Stomach (tissue), 9 donors: Measurements from ENCODE around the gene FHAD1. TPM values are rescaled to one million over a fixed set of nuclear protein-coding genes. Genes with fewer than 3 reads are reported as not detected.

ENCODE experiments used
- DNase-seq, 2 donors: peaks; one replicate each; pipeline versions ENCODE4 v3.0.0 to v3.0.0-alpha.2; 2013 to 2019
- H3K27ac ChIP-seq, 5 donors: fragments of 200-600 bp in 4 of 5; sonication (generic) in 4 of 5; one replicate each; pipeline ENCODE4 v1.5.1; 2013 to 2019; ENCODE audit warnings: mild to moderate bottlenecking in 1 of 5, moderate library complexity in 1 of 5
- H3K27me3 ChIP-seq, 3 donors: fragments of 200-600 bp; sonication (generic); one replicate each; pipeline ENCODE4 v1.5.1; 2017 to 2019; ENCODE audit warnings: mixed run types in 1 of 3
- H3K36me3 ChIP-seq, 4 donors: fragments of 200-600 bp; sonication (generic); 1 replicate in 3 of 4; 2 replicates in 1 of 4; pipeline ENCODE4 v1.5.1; 2016 to 2019
- H3K4me1 ChIP-seq, 4 donors: fragments of 200-600 bp; sonication (generic); one replicate each; pipeline ENCODE4 v1.5.1; 2016 to 2019
- H3K4me3 ChIP-seq, 4 donors: fragments of 200-600 bp; sonication (generic) in 3 of 4; one replicate each; pipeline ENCODE4 v1.5.1; 2016 to 2019; ENCODE audit warnings: mild to moderate bottlenecking in 1 of 4
- H3K9me3 ChIP-seq, 4 donors: fragments of 200-600 bp; sonication (generic); one replicate each; pipeline ENCODE4 v1.5.1; 2016 to 2019
- CTCF ChIP-seq, 7 experiments: fragments of 450-650 bp in 4 of 7; fragments of 200-600 bp in 3 of 7; sonication (generic) in 3 of 7; IDR thresholded peaks; one replicate each; pipeline ENCODE4 v1.5.1; 2016 to 2019; ENCODE audit warnings: antibody characterized with exemption in 7 of 7, control low read depth in 2 of 7, mild to moderate bottlenecking in 1 of 7
- EP300 ChIP-seq: sonication (generic); formaldehyde crosslinking; IDR thresholded peaks from one replicate; pipeline ENCODE4 v1.6.1; 2017; ENCODE audit warnings: antibody characterized with exemption
- POLR2A ChIP-seq, 4 donors: fragments of 450-650 bp; IDR thresholded peaks; one replicate each; pipeline ENCODE4 v1.6.1; 2016; ENCODE audit warnings: antibody characterized with exemption in 4 of 4, control low read depth in 2 of 4, mild to moderate bottlenecking in 1 of 4, moderate library complexity in 1 of 4
- POLR2AphosphoS5 ChIP-seq, 3 donors: sonication (generic); formaldehyde crosslinking; IDR thresholded peaks; one replicate each; pipeline ENCODE4 v1.6.1; 2016; ENCODE audit warnings: antibody characterized with exemption in 3 of 3
- WGBS, 5 donors: extraction: QIAGEN DNeasy Blood & Tissue Kit in 3 of 5; methylation state at CpG; one replicate each; pipeline versions ENCODE4 v1.1.5 to v1.1.7; 2013 to 2018; 5-methylcytosine and 5-hydroxymethylcytosine counted together
- intact Hi-C: fragments of 100-400 bp; cut with DNase I; formaldehyde crosslinking; loops from one replicate; pipeline ENCODE4 v1.15.1; 2023; ENCODE audit warnings: low total_unique reads
- polyA plus RNA-seq, 3 donors: library from polyadenylated mRNA; stranded (reverse); fragments of 200-250 nt; gene quantifications; one replicate each; pipeline ENCODE4 v1.2.3, GENCODE V29; 2013
- total RNA-seq, 5 donors: library from RNA; depleted of rRNA; stranded (reverse); fragments of >200 nt; gene quantifications; one replicate each; pipeline versions ENCODE4 v1.1.0 to v1.2.3, GENCODE V29; 2014 to 2016
- donor health status: healthy with polysubstance abuse.
- donor health status: Bipolar disorder and iron deficiency.
- donor health status: healthy.

FHAD1 gene
- total and polyA plus RNA-seq, 8 donors = 0.38 to 5.1 (median 1.4) TPM; not detected in 2

- intact Hi-C loops = no loop called here
- peak in 1 of 2 donors; percentile 30 for DNase-seq
- WGBS, 5 donors = 27 to 49% (median 41%) methylated on average over 7 to 8 of the region's 8 CpGs
- H3K36me3 ChIP-seq = no peaks in the 10 kb centered on the region
- TF ChIP-seq POLR2A (IDR thresholded peaks at IDR 0.05) = no peak
- TF ChIP-seq POLR2AphosphoS5 (IDR thresholded peaks at IDR 0.05) = peak in 1 of 3 donors; percentile 6
- H3K27ac ChIP-seq = peak overlapping the region; percentile 67 to 95 (median 84)
- peaks cover 59 to 100% (median 80%) of the 10 kb centered on the region in 4 donors for H3K4me1 ChIP-seq
- H3K4me3 ChIP-seq = peak overlapping the region in 1 of 4 donors; percentile 31
- H3K27me3 ChIP-seq = no peaks in the 10 kb centered on the region
- no peaks in the 10 kb centered on the region for H3K9me3 ChIP-seq
Measured at GRCh38 chr1:15206418-15207030, 40.5 kb upstream of the FHAD1 start.

- TF ChIP-seq POLR2A (IDR thresholded peaks at IDR 0.05) (no peak), POLR2AphosphoS5 (IDR thresholded peaks at IDR 0.05) (no peak), EP300 (no peak), CTCF (IDR thresholded peaks at IDR 0.05) (no peak)
- Histone ChIP-seq H3K36me3 (no peaks in the 10 kb centered on the region), H3K27me3 (no peaks in the 10 kb centered on the region), H3K27ac (peak overlapping the region; percentile 67 to 95 (median 84)), H3K4me3 (peak overlapping the region in 1 of 4 donors; percentile 31), H3K4me1 (peaks cover 56 to 100% (median 81%) of the 10 kb centered on the region in 4 donors), H3K9me3 (no peaks in the 10 kb centered on the region)
- peak in 1 of 2 donors; percentile 49 for DNase-seq
- intact Hi-C loops = no loop called here
- 43 to 54% (median 44%) methylated on average over 20 to 25 of the region's 25 CpGs for WGBS, 5 donors
Measured at GRCh38 chr1:15207031-15207828, 39.8 kb upstream of the FHAD1 start.

GRCh38 chr1:15207829-15208429, 39.1 kb upstream of the FHAD1 start:
- peaks cover 56 to 100% (median 81%) of the 10 kb centered on the region in 4 donors for H3K4me1 ChIP-seq
- H3K27ac ChIP-seq = peak overlapping the region; percentile 67 to 95 (median 84)
- H3K9me3 ChIP-seq = no peaks in the 10 kb centered on the region
- H3K4me3 ChIP-seq = peak overlapping the region in 1 of 4 donors; percentile 31
- DNase-seq = peak; percentile 37 to 73
- WGBS, 5 donors = 34 to 67% (median 42%) methylated on average over 6 of the region's 6 CpGs
- H3K27me3 ChIP-seq = no peaks in the 10 kb centered on the region
- TF ChIP-seq CTCF (IDR thresholded peaks at IDR 0.05) (no peak), POLR2AphosphoS5 (IDR thresholded peaks at IDR 0.05) (peak in 1 of 3 donors; percentile 47)
- H3K36me3 ChIP-seq = no peaks in the 10 kb centered on the region
- intact Hi-C loops = no loop called here

- H3K27ac ChIP-seq = peak overlapping the region in 3 of 5 donors; percentile 3 to 84 (median 59)
- H3K4me1 ChIP-seq = peaks cover 53 to 98% (median 83%) of the 10 kb centered on the region in 4 donors
- H3K27me3 ChIP-seq = no peaks in the 10 kb centered on the region
- H3K4me3 ChIP-seq = no peak overlapping the region
- DNase-seq = no peak
- intact Hi-C loops = no loop called here
- no peaks in the 10 kb centered on the region for H3K9me3 ChIP-seq
- no peak for TF ChIP-seq POLR2AphosphoS5 (IDR thresholded peaks at IDR 0.05)
- no peak for TF ChIP-seq POLR2A (IDR thresholded peaks at IDR 0.05)
- TF ChIP-seq CTCF (IDR thresholded peaks at IDR 0.05) = no peak
- TF ChIP-seq EP300 = no peak
- WGBS, 5 donors = 75 to 86% (median 84%) methylated on average over 7 of the region's 7 CpGs
- peaks cover 0 to 16% (median 8%) of the 10 kb centered on the region in 4 donors for H3K36me3 ChIP-seq
Measured at GRCh38 chr1:15210651-15211375, 36.2 kb upstream of the FHAD1 start.
